Measurements from ENCODE around the gene ACOT11. TPM values are rescaled to one million over a fixed set of nuclear protein-coding genes. Genes with fewer than 3 reads are reported as not detected.
A peak's percentile ranks its signal among the peaks of the same experiment; 100 is the strongest.

Gene ACOT11
- total and polyA plus RNA-seq, 2 of the 13 experiments (the other 11 are each of a cell fraction or from before 2014, with no cell fraction given), result 2.6 to 3.3 TPM

- TF ChIP-seq ZNF687 (CRISPR knock-in tag; IDR thresholded peaks at IDR 0.05) (peak; percentile 46), HNRNPLL (IDR thresholded peaks at IDR 0.05; ENCODE audit: low read depth, low read length, poor library complexity, severe bottlenecking) (peak; percentile 27), U2AF1 (optimal IDR thresholded peaks at IDR 0.05; ENCODE audit: low read depth, low read length) (no peak), ZNF749 (CRISPR knock-in tag; IDR thresholded peaks at IDR 0.05; ENCODE audit: borderline replicate concordance) (no peak), AKNA (CRISPR knock-in tag; IDR thresholded peaks at IDR 0.05; ENCODE audit: borderline replicate concordance) (no peak), ZNF224 (CRISPR knock-in tag; IDR thresholded peaks at IDR 0.05) (no peak), CCAR2 (optimal IDR thresholded peaks at IDR 0.05; ENCODE audit: low read depth, low read length) (no peak), NFYB (CRISPR knock-in tag; IDR thresholded peaks at IDR 0.05) (peak; percentile 42; the same call in 1 of the 2 replicates), ATAD3A (CRISPR knock-in tag; IDR thresholded peaks at IDR 0.05) (no peak), ZFP91 (CRISPR knock-in tag; IDR thresholded peaks at IDR 0.05; ENCODE audit: borderline replicate concordance) (peak; percentile 32; the same call in 1 of the 2 replicates), ZNF746 (CRISPR knock-in tag; IDR thresholded peaks at IDR 0.05) (no peak), IKZF1 (IDR thresholded peaks at IDR 0.05) (no peak), CENPBD1 (CRISPR knock-in tag; IDR thresholded peaks at IDR 0.05; ENCODE audit: borderline replicate concordance, low read depth) (no peak), SRSF9 (IDR thresholded peaks at IDR 0.05; ENCODE audit: borderline replicate concordance, insufficient read depth, low read depth, low read length, poor library complexity, severe bottlenecking) (no peak), ZNF337 (CRISPR knock-in tag; IDR thresholded peaks at IDR 0.05; ENCODE audit: borderline replicate concordance, low read depth) (no peak), POLR2A (IDR thresholded peaks at IDR 0.05; ENCODE audit: insufficient read depth in 1 of 2, low read depth in 2 of 2, low read length in 2 of 2) (0 out of 4 replicates have a peak, but pooled peaks of 1 of the 2 experiments have one; percentile 24), ARID2 (CRISPR knock-in tag; IDR thresholded peaks at IDR 0.05; ENCODE audit: borderline replicate concordance) (no peak), ZNF333 (CRISPR knock-in tag; IDR thresholded peaks at IDR 0.05; ENCODE audit: borderline replicate concordance) (no peak)
Measured at GRCh38 chr1:54581621-54582035, 33.6 kb downstream of the ACOT11 start (continued).

All from HepG2 (cell line).